Measurements from ENCODE around the gene ATG16L1. TPM values are rescaled to one million over a fixed set of nuclear protein-coding genes. Genes with fewer than 3 reads are reported as not detected.

The ATG16L1 gene
- total and polyA plus RNA-seq, 5 donors from 2014 or later, result 15.2 to 125 (median 20.6) TPM

GRCh38 chr2:233221378-233222063 is 30.0 kb upstream of the ATG16L1 start:
- no peak overlapping the region for H3K27ac Mint-ChIP-seq
- H3K4me1 Mint-ChIP-seq, result peaks cover 4 to 7% (median 4%) of the 10 kb centered on the region in 4 donors
- H3K36me3 Mint-ChIP-seq, result no peaks in the 10 kb centered on the region
- no peak overlapping the region for H3K27ac ChIP-seq (ENCODE audit: insufficient read depth, low read length, poor library complexity, severe bottlenecking)
- ATAC-seq (ENCODE audit: low read depth in 2 of 2) (no peak), DNase-seq (no peak)
- H3K9me3 Mint-ChIP-seq, result peaks cover 0 to 1% (median 0%) of the 10 kb centered on the region in 7 donors
- no peaks in the 10 kb centered on the region for H3K27me3 Mint-ChIP-seq
- no peak overlapping the region for H3K4me3 Mint-ChIP-seq
- no peaks in the 10 kb centered on the region for H3K9me3 ChIP-seq (ENCODE audit: control insufficient read depth in 2 of 2, low read length in 2 of 2)
- H3K36me3 ChIP-seq (ENCODE audit: control insufficient read depth, insufficient read depth, low read length), result no peaks in the 10 kb centered on the region
- no peak overlapping the region for H3K4me3 ChIP-seq (ENCODE audit: low read depth, low read length)
- no peaks in the 10 kb centered on the region for H3K27me3 ChIP-seq (ENCODE audit: control insufficient read depth, insufficient read depth, low read length)
- H3K4me1 ChIP-seq (ENCODE audit: control insufficient read depth, insufficient read depth, low read length, poor library complexity, severe bottlenecking), result no peaks in the 10 kb centered on the region

- ATAC-seq (ENCODE audit: low read depth in 2 of 2), result no peak
Measured at GRCh38 chr2:233223059-233223894, 28.2 kb upstream of the ATG16L1 start.

GRCh38 chr2:233225230-233226068 is 26.0 kb upstream of the ATG16L1 start:
- H3K4me1 ChIP-seq (ENCODE audit: control insufficient read depth, insufficient read depth, low read length, poor library complexity, severe bottlenecking), result peaks cover 5% of the 10 kb centered on the region
- H3K27me3 Mint-ChIP-seq, result no peaks in the 10 kb centered on the region
- DNase-seq, result no peak
- H3K4me3 Mint-ChIP-seq, result peak overlapping the region in 1 of 4 donors; percentile 15
- no peak overlapping the region for H3K4me3 ChIP-seq (ENCODE audit: low read depth, low read length)
- no peaks in the 10 kb centered on the region for H3K9me3 Mint-ChIP-seq
- H3K4me1 Mint-ChIP-seq, result peaks cover 10 to 21% (median 12%) of the 10 kb centered on the region in 4 donors
- no peaks in the 10 kb centered on the region for H3K36me3 ChIP-seq (ENCODE audit: control insufficient read depth, insufficient read depth, low read length)
- no peaks in the 10 kb centered on the region for H3K27me3 ChIP-seq (ENCODE audit: control insufficient read depth, insufficient read depth, low read length)
- no peaks in the 10 kb centered on the region for H3K9me3 ChIP-seq (ENCODE audit: control insufficient read depth in 2 of 2, low read length in 2 of 2)
- peak overlapping the region in 1 of 3 donors; percentile 71 for H3K27ac Mint-ChIP-seq
- H3K36me3 Mint-ChIP-seq, result no peaks in the 10 kb centered on the region
- H3K27ac ChIP-seq (ENCODE audit: insufficient read depth, low read length, poor library complexity, severe bottlenecking), result no peak overlapping the region
- no peak for ATAC-seq (ENCODE audit: low read depth in 2 of 2)

More at GRCh38 chr2:233223059-233223894, 28.2 kb upstream of the ATG16L1 start:
- no peaks in the 10 kb centered on the region for H3K36me3 Mint-ChIP-seq
- Histone ChIP-seq H3K9me3 (ENCODE audit: control insufficient read depth in 2 of 2, low read length in 2 of 2) (no peaks in the 10 kb centered on the region), H3K27ac (ENCODE audit: insufficient read depth, low read length, poor library complexity, severe bottlenecking) (no peak overlapping the region), H3K36me3 (ENCODE audit: control insufficient read depth, insufficient read depth, low read length) (no peaks in the 10 kb centered on the region), H3K4me3 (ENCODE audit: low read depth, low read length) (no peak overlapping the region), H3K4me1 (ENCODE audit: control insufficient read depth, insufficient read depth, low read length, poor library complexity, severe bottlenecking) (no peaks in the 10 kb centered on the region), H3K27me3 (ENCODE audit: control insufficient read depth, insufficient read depth, low read length) (no peaks in the 10 kb centered on the region)
- peaks cover 0 to 1% (median 0%) of the 10 kb centered on the region in 7 donors for H3K9me3 Mint-ChIP-seq
- no peak for DNase-seq
- no peak overlapping the region for H3K27ac Mint-ChIP-seq
- no peaks in the 10 kb centered on the region for H3K27me3 Mint-ChIP-seq
- peaks cover 7 to 14% (median 9%) of the 10 kb centered on the region in 4 donors for H3K4me1 Mint-ChIP-seq
- H3K4me3 Mint-ChIP-seq, result no peak overlapping the region

GRCh38 chr2:233226511-233227031 is 24.9 kb upstream of the ATG16L1 start:
- Histone ChIP-seq H3K27me3 (ENCODE audit: control insufficient read depth, insufficient read depth, low read length) (no peaks in the 10 kb centered on the region), H3K4me1 (ENCODE audit: control insufficient read depth, insufficient read depth, low read length, poor library complexity, severe bottlenecking) (peaks cover 10% of the 10 kb centered on the region), H3K4me3 (ENCODE audit: low read depth, low read length) (no peak overlapping the region), H3K36me3 (ENCODE audit: control insufficient read depth, insufficient read depth, low read length) (no peaks in the 10 kb centered on the region), H3K9me3 (ENCODE audit: control insufficient read depth in 2 of 2, low read length in 2 of 2) (no peaks in the 10 kb centered on the region), H3K27ac (ENCODE audit: insufficient read depth, low read length, poor library complexity, severe bottlenecking) (no peak overlapping the region)
- Mint-ChIP-seq H3K4me3 (no peak overlapping the region), H3K36me3 (no peaks in the 10 kb centered on the region), H3K27ac (peak overlapping the region in 2 of 3 donors; percentile 49 to 71), H3K27me3 (no peaks in the 10 kb centered on the region), H3K4me1 (peaks cover 14 to 31% (median 21%) of the 10 kb centered on the region in 4 donors), H3K9me3 (no peaks in the 10 kb centered on the region)
- no peak for ATAC-seq (ENCODE audit: low read depth in 2 of 2)
- DNase-seq, result no peak

GRCh38 chr2:233227346-233227978 is 24.0 kb upstream of the ATG16L1 start:
- DNase-seq (no peak), ATAC-seq (ENCODE audit: low read depth in 2 of 2) (no peak)
- H3K4me3 Mint-ChIP-seq, result no peak overlapping the region
- Histone ChIP-seq H3K27ac (ENCODE audit: insufficient read depth, low read length, poor library complexity, severe bottlenecking) (no peak overlapping the region), H3K36me3 (ENCODE audit: control insufficient read depth, insufficient read depth, low read length) (no peaks in the 10 kb centered on the region), H3K4me1 (ENCODE audit: control insufficient read depth, insufficient read depth, low read length, poor library complexity, severe bottlenecking) (peaks cover 10% of the 10 kb centered on the region), H3K27me3 (ENCODE audit: control insufficient read depth, insufficient read depth, low read length) (no peaks in the 10 kb centered on the region), H3K9me3 (ENCODE audit: control insufficient read depth in 2 of 2, low read length in 2 of 2) (no peaks in the 10 kb centered on the region), H3K4me3 (ENCODE audit: low read depth, low read length) (no peak overlapping the region)
- no peaks in the 10 kb centered on the region for H3K27me3 Mint-ChIP-seq
- H3K4me1 Mint-ChIP-seq, result peaks cover 14 to 36% (median 22%) of the 10 kb centered on the region in 4 donors
- H3K27ac Mint-ChIP-seq, result no peak overlapping the region
- H3K9me3 Mint-ChIP-seq, result no peaks in the 10 kb centered on the region
- H3K36me3 Mint-ChIP-seq, result no peaks in the 10 kb centered on the region

GRCh38 chr2:233228376-233228775 is 23.1 kb upstream of the ATG16L1 start:
- Histone ChIP-seq H3K4me3 (ENCODE audit: low read depth, low read length) (no peak overlapping the region), H3K27ac (ENCODE audit: insufficient read depth, low read length, poor library complexity, severe bottlenecking) (no peak overlapping the region), H3K4me1 (ENCODE audit: control insufficient read depth, insufficient read depth, low read length, poor library complexity, severe bottlenecking) (peaks cover 10% of the 10 kb centered on the region), H3K9me3 (ENCODE audit: control insufficient read depth in 2 of 2, low read length in 2 of 2) (no peaks in the 10 kb centered on the region), H3K36me3 (ENCODE audit: control insufficient read depth, insufficient read depth, low read length) (no peaks in the 10 kb centered on the region), H3K27me3 (ENCODE audit: control insufficient read depth, insufficient read depth, low read length) (no peaks in the 10 kb centered on the region)
- Mint-ChIP-seq H3K4me3 (peak overlapping the region in 1 of 4 donors; percentile 32), H3K27me3 (no peaks in the 10 kb centered on the region), H3K36me3 (no peaks in the 10 kb centered on the region), H3K4me1 (peaks cover 15 to 37% (median 24%) of the 10 kb centered on the region in 4 donors), H3K27ac (no peak overlapping the region), H3K9me3 (no peaks in the 10 kb centered on the region)
- no peak for ATAC-seq (ENCODE audit: low read depth in 2 of 2)
- DNase-seq, result no peak

Data from CD4-positive, CD25-positive, alpha-beta regulatory T cell (primary cell).